Testis (tissue), 2 donors: Measurements from ENCODE around the gene ZNF778.

Source experiments
- CTCF ChIP-seq, 3 experiments: fragments of 450-650 bp in 2 of 3; fragments of 200-600 bp in 1 of 3; sonication (generic) in 1 of 3; IDR thresholded peaks; one replicate each; pipeline ENCODE4 v1.5.1; 2016 to 2019; ENCODE audit warnings: antibody characterized with exemption in 3 of 3, mild to moderate bottlenecking in 2 of 3, moderate library complexity in 1 of 3
- POLR2A ChIP-seq: fragments of 450-650 bp; IDR thresholded peaks from one replicate; pipeline ENCODE4 v1.6.1; 2017; ENCODE audit warnings: antibody characterized with exemption, mild to moderate bottlenecking, moderate library complexity

GRCh38 chr16:89176147-89176690, 41.3 kb upstream of the ZNF778 start:
- TF ChIP-seq POLR2A: no peak
- no peak for TF ChIP-seq CTCF (IDR thresholded peaks at IDR 0.05)
